Psoas muscle (tissue), 8 donors: ENCODE data around the gene SYNGR2. TPM values are rescaled to one million over a fixed set of nuclear protein-coding genes. Genes with fewer than 3 reads are reported as not detected.

Experiments used
- ATAC-seq, 4 donors: fragments of 200-7000 bp; cut with Tn5 transposase; one replicate each; pipeline ENCODE4 v1.9.1; 2020; ENCODE audit warnings: moderate library complexity in 3 of 4, mild to moderate bottlenecking in 2 of 4
- DNase-seq, 2 donors: peaks; one replicate each; pipeline ENCODE4 v3.0.0-alpha.2; 2020
- H3K27ac ChIP-seq: fragments of 200-600 bp; one replicate; pipeline ENCODE4 v1.8.0; 2022
- H3K27me3 ChIP-seq, 3 donors: fragments of 200-600 bp in 1 of 3; one replicate each; pipeline versions ENCODE4 v1.6.1 to v1.8.0; 2013 to 2022; ENCODE audit warnings: low read length in 2 of 3, mild to moderate bottlenecking in 2 of 3, moderate library complexity in 1 of 3; ENCODE audit not compliant: insufficient read depth in 3 of 3
- H3K36me3 ChIP-seq, 2 donors: fragments of 200-600 bp in 1 of 2; one replicate each; pipeline versions ENCODE4 v1.6.1 to v1.8.0; 2013 to 2022; ENCODE audit warnings: low read depth in 1 of 2, mild to moderate bottlenecking in 1 of 2, moderate library complexity in 1 of 2; ENCODE audit not compliant: insufficient read depth in 1 of 2
- H3K4me1 ChIP-seq: fragments of 200-600 bp; one replicate; pipeline ENCODE4 v1.8.0; 2022
- H3K4me3 ChIP-seq: fragments of 200-600 bp; one replicate; pipeline ENCODE4 v1.8.0; 2022; ENCODE audit warnings: mild to moderate bottlenecking
- H3K9me3 ChIP-seq: fragments of 200-600 bp; one replicate; pipeline ENCODE4 v1.8.0; 2022
- WGBS, 3 donors: extraction: QIAGEN DNeasy Blood & Tissue Kit; methylation state at CpG; one replicate each; pipeline versions ENCODE4 v1.1.6 to v1.1.7; 2013; 5-methylcytosine and 5-hydroxymethylcytosine counted together
- intact Hi-C, 2 donors: fragments of 100-400 bp; cut with DNase I; formaldehyde crosslinking; loops; one replicate each; pipeline versions ENCODE4 v1.11.0 to v1.14.2; 2022
- polyA plus RNA-seq, 3 donors: library from polyadenylated mRNA; stranded (reverse); fragments of 200-250 nt; gene quantifications; one replicate each; pipeline ENCODE4 v1.2.3, GENCODE V29; 2013
- total RNA-seq, 4 donors: library from RNA; stranded (reverse); fragmentation: NEBNext Ultra II Directional in 2 of 4; extraction: Animal tissue kit (Norgen Biotek cat#: 25700) in 2 of 4; gene quantifications; one replicate each; pipeline versions ENCODE4 v1.2.1 to v1.2.4, GENCODE V29; 2021 to 2023
- TF ChIP-seq, protein P1 (sequence below): fragments of 200-600 bp; IDR thresholded peaks from one replicate; pipeline ENCODE4 v1.8.0; 2022; ENCODE audit warnings: antibody characterized with exemption
- donor health status: healthy with polysubstance abuse.
- donor health status: DM: no; HTN: no; CAD: no; lungs with moderate emphysema.
- donor health status: Bipolar disorder and iron deficiency.
- donor health status: healthy.
- donor health status: DM: yes; HTN: yes; CAD: no.
- donor health status: DM: no; HTN: no; CAD: no.
- donor health status: DM: no; HTN: no; CAD: no.
- donor health status: DM: yes; HTN: yes; CAD: no.

SYNGR2 gene
- total and polyA plus RNA-seq, 7 donors: 61.7 to 313 (median 181) TPM

- DNase-seq: no peak
- H3K9me3 ChIP-seq: no peaks in the 10 kb centered on the region
- intact Hi-C loops: no loop called here
- H3K4me1 ChIP-seq: peaks cover 9% of the 10 kb centered on the region
- TF ChIP-seq, protein P1, sequence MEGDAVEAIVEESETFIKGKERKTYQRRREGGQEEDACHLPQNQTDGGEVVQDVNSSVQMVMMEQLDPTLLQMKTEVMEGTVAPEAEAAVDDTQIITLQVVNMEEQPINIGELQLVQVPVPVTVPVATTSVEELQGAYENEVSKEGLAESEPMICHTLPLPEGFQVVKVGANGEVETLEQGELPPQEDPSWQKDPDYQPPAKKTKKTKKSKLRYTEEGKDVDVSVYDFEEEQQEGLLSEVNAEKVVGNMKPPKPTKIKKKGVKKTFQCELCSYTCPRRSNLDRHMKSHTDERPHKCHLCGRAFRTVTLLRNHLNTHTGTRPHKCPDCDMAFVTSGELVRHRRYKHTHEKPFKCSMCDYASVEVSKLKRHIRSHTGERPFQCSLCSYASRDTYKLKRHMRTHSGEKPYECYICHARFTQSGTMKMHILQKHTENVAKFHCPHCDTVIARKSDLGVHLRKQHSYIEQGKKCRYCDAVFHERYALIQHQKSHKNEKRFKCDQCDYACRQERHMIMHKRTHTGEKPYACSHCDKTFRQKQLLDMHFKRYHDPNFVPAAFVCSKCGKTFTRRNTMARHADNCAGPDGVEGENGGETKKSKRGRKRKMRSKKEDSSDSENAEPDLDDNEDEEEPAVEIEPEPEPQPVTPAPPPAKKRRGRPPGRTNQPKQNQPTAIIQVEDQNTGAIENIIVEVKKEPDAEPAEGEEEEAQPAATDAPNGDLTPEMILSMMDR: no peak
- H3K36me3 ChIP-seq: no peaks in the 10 kb centered on the region
- ATAC-seq: no peak
- H3K4me3 ChIP-seq: peak overlapping the region; percentile 78
- WGBS, 3 donors: 87 to 93% (median 92%) methylated on average over 4 of the region's 4 CpGs
- H3K27me3 ChIP-seq: peaks cover 0 to 57% (median 16%) of the 10 kb centered on the region in 3 donors
- no peak overlapping the region for H3K27ac ChIP-seq
These were observed 38.9 kb upstream of the SYNGR2 start for GRCh38 chr17:78129351-78130089.

DNA sequence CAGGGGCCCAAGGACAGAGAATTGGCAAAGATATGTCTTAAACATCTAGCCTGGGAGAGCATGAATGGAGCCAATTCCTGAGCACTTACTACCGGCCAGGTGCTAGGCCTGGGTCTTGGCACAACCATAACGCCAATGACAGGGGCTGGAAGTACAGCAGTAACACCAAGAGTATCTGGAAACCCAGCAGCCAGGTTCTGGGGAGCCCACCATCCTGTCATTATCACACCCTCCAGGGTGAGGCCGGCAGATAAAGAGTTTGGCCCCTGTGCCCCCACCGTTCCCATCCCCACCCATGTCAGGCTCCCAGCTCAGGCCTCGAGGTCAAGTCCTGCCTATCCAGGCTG, 38.3 kb upstream of the SYNGR2 start:
- Histone ChIP-seq H3K36me3 (no peaks in the 10 kb centered on the region), H3K4me3 (no peak overlapping the region), H3K4me1 (peaks cover 9% of the 10 kb centered on the region), H3K27ac (no peak overlapping the region), H3K27me3 (peaks cover 0 to 57% (median 16%) of the 10 kb centered on the region in 3 donors), H3K9me3 (no peaks in the 10 kb centered on the region)
- ATAC-seq (no peak), DNase-seq (no peak)
- 55 to 74% (median 68%) methylated on average over 5 of the region's 5 CpGs for WGBS, 3 donors
- intact Hi-C loops: no loop called here
- TF ChIP-seq, protein P1: no peak

DNA sequence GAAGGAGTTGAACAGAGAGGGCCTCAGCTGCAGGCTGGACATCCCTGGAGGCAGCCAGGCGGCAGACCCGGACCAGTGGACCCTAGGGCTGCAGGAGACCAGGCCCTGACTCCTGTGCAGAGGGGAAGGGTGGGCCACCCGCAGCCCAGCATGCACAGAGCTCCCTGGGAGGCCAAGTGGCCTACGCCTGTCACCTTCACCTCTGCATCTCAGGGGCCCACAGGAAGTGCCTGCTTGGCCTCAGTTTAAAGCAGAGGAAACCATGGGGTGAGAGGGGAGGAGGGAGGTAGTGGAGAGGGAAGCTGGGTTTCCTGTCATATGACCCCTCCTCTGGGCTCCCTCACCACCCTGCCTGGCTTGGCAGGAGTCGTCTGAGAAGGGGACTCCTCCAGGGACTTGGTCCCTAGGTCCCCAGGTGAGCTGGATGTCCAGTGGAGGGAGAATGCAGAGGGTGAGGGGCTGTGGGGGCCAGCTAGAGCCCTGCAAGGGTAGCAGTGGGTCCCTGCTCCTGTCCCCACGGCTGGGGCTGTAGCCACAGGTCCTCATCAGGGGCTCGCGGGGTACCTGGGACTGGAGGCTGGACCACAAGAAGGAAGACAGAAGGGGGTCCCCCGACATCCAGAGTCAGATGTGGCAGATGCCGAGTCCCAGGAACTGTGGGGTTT, 37.8 kb upstream of the SYNGR2 start, which contains the start of gene TMC8:
TMC8 (plus strand) TSS at position 335 of the 665 bp plus-strand sequence. CDS start 818 bp downstream, outside the sequence.
- H3K9me3 ChIP-seq: no peaks in the 10 kb centered on the region
- no peak for ATAC-seq
- no peak within 1 kb of the TSS for H3K27ac ChIP-seq
- intact Hi-C loops: no loop called here
- DNase-seq: peak in 1 of 2 donors; percentile 57
- TF ChIP-seq, protein P1: no peak
- WGBS, 3 donors: 75 to 83% (median 82%) methylated on average over 8 to 10 of the region's 10 CpGs
- H3K4me1 ChIP-seq: peaks cover 9% of the 10 kb centered on the region
- peaks cover 0 to 57% (median 16%) of the 10 kb centered on the region in 3 donors for H3K27me3 ChIP-seq
- no peaks in the 10 kb centered on the region for H3K36me3 ChIP-seq
- peak within 1 kb of the TSS; percentile 49 for H3K4me3 ChIP-seq

DNA sequence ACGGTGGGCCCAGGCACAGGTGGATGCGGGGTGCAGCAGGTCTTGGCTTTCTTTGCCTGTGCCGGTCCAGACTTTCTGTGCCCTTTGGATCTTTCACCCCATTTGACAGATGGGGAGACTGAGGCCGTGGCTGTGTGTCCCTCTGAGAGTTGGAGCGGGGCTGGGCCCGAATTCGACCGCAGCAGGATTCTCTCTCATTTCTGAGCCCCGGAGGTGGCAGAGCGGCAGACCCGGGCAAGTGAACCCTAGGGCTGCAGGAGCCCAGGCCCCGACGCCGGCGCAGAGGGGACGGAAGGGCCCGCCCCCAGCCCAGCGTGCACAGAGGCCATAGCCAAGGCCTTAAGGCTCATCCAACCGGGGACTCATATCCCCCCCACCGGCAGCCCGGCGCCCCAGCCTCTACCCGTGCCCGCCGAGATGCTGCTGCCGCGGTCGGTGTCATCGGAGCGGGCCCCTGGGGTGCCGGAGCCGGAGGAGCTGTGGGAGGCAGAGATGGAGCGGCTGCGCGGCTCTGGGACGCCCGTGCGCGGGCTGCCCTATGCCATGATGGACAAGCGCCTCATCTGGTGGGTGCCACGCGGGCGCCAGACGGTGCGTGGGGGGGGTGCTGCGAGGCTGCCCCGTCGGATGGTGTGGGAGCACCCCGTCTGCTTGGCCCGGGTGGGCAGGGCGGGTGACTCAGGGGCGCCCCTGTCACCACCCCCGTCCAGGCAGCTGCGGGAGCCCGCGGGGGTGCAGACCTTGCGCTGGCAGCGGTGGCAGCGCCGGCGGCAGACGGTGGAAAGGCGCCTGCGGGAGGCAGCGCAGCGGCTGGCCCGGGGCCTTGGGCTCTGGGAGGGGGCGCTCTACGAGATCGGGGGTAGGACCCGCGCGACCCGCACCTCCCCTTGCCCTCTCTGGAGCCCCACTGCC, 37.0 kb upstream of the SYNGR2 start:
- 21 to 40% (median 33%) methylated on average over 42 to 74 of the region's 74 CpGs for WGBS, 3 donors
- H3K4me1 ChIP-seq: peaks cover 9% of the 10 kb centered on the region
- peak overlapping the region; percentile 49 for H3K4me3 ChIP-seq
- intact Hi-C loops: no loop called here
- TF ChIP-seq, protein P1: no peak
- no peaks in the 10 kb centered on the region for H3K9me3 ChIP-seq
- no peak overlapping the region for H3K27ac ChIP-seq
- no peaks in the 10 kb centered on the region for H3K36me3 ChIP-seq
- H3K27me3 ChIP-seq: peaks cover 0 to 57% (median 16%) of the 10 kb centered on the region in 3 donors
- DNase-seq (peak in 1 of 2 donors; percentile 54), ATAC-seq (peak in 1 of 4 donors; percentile 9)
